Keratinocyte (primary cell): Measurements from ENCODE around the gene PLB1.
"Not testable (repeated sequence)": the region's sequence is repeated elsewhere in the genome, so short reads cannot be mapped to it uniquely, and the experiment has no call there.

Experiments
- EZH2 ChIP-seq: IDR thresholded peaks from one replicate; pipeline ENCODE4 v1.6.1; 2012; ENCODE audit warnings: inconsistent platforms, mild to moderate bottlenecking, low read length, moderate library complexity
- TF ChIP-seq, protein P1 (sequence below), 3 experiments: IDR thresholded peaks in 1 of 3; conservative IDR thresholded peaks in 1 of 3; optimal IDR thresholded peaks in 1 of 3; 2 replicates in 2 of 3; 3 replicates in 1 of 3; pipeline versions ENCODE3 to v1.5.1; 2011; ENCODE audit warnings: low read length in 3 of 3, mild to moderate bottlenecking in 3 of 3, moderate library complexity in 2 of 3, control low read depth in 1 of 3, inconsistent platforms in 1 of 3; ENCODE audit not compliant: insufficient read depth in 2 of 3; ENCODE audit errors: extremely low read depth in 1 of 3

DNA sequence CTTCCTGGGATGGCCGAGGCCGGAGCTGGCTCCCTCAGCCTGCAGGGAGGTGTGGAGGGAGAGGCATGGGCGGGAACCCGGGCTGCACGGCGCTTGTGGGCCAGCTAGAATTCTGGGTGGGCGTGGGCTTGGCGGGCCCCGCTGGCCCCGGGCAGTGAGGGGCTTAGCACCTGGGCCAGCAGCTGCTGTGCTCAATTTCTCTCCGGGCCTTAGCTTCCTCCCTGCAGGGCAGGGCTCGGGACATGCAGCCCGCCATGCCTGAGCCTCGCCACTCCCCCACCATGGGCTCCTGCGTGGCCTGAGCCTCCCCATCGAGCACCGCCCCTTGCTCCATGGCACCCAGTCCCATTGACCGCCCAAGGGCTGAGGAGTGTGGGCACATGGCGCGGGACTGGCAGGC is 23.2 kb upstream of the PLB1 start:
- not testable (repeated sequence) for TF ChIP-seq EZH2
- TF ChIP-seq, protein P1, sequence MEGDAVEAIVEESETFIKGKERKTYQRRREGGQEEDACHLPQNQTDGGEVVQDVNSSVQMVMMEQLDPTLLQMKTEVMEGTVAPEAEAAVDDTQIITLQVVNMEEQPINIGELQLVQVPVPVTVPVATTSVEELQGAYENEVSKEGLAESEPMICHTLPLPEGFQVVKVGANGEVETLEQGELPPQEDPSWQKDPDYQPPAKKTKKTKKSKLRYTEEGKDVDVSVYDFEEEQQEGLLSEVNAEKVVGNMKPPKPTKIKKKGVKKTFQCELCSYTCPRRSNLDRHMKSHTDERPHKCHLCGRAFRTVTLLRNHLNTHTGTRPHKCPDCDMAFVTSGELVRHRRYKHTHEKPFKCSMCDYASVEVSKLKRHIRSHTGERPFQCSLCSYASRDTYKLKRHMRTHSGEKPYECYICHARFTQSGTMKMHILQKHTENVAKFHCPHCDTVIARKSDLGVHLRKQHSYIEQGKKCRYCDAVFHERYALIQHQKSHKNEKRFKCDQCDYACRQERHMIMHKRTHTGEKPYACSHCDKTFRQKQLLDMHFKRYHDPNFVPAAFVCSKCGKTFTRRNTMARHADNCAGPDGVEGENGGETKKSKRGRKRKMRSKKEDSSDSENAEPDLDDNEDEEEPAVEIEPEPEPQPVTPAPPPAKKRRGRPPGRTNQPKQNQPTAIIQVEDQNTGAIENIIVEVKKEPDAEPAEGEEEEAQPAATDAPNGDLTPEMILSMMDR (optimal IDR thresholded peaks at IDR 0.05 in 1 of 3, IDR thresholded peaks at IDR 0.05 in 1 of 3, conservative IDR thresholded peaks at IDR 0.05 in 1 of 3; ENCODE audit: extremely low read depth in 1 of 3, insufficient read depth in 2 of 3, low read length in 3 of 3) = not testable (repeated sequence)
